ENCODE results near the gene ODF2L.

DNA sequence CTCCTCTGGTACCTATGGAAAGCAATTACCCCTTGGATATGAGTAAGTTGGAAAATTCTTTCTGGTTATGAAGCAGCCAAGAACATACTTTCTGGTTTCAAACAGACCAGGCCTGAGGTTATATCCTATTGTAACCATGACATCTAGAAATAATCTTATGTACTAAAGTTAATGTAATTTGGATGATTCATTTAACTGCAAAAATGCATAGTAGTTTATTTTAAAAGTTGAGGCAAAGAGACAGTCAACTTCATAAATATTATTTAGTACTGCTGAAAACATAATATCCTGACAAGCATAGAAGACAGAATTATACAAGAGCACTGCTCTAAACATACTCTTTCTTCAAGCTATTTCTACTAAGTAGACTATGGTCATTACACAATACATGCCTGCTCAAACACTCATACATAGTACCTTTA is 25.5 kb downstream of the ODF2L start:
- no peak for TF ChIP-seq POLR2A (IDR thresholded peaks at IDR 0.05)
- TF ChIP-seq CTCF (IDR thresholded peaks at IDR 0.05) = no peak

Data from lower leg skin (tissue), 3 donors.